HEK293 (cell line): Measurements from ENCODE around the gene CDK10.

ENCODE experiments used
- KLF1 ChIP-seq: fragments of 450-650 bp; formaldehyde crosslinking; IDR thresholded peaks from 2 replicates; pipeline ENCODE4 v1.5.1; 2016; ENCODE audit warnings: missing biosample characterization, missing genetic modification characterization
- KLF9 ChIP-seq: fragments of 450-650 bp; formaldehyde crosslinking; IDR thresholded peaks from 2 replicates; pipeline ENCODE4 v1.5.1; 2016; ENCODE audit warnings: missing biosample characterization, missing genetic modification characterization, low read depth
- ZNF350 ChIP-seq: fragments of 450-650 bp; formaldehyde crosslinking; IDR thresholded peaks from 2 replicates; pipeline ENCODE4 v1.5.0; 2017; ENCODE audit warnings: missing biosample characterization, mild to moderate bottlenecking, missing genetic modification characterization
- ZNF768 ChIP-seq: fragments of 450-650 bp; formaldehyde crosslinking; IDR thresholded peaks from 2 replicates; pipeline ENCODE4 v1.5.1; 2018; ENCODE audit warnings: missing biosample characterization, mild to moderate bottlenecking, missing genetic modification characterization
- TF ChIP-seq, protein P1 (sequence below): fragments of 450-650 bp; formaldehyde crosslinking; IDR thresholded peaks from 2 replicates; pipeline ENCODE4 v1.5.1; 2016; ENCODE audit warnings: missing biosample characterization, missing genetic modification characterization
- TF ChIP-seq, protein P2 (sequence below): fragments of 450-650 bp; formaldehyde crosslinking; IDR thresholded peaks from 2 replicates; pipeline ENCODE4 v1.5.1; 2016; ENCODE audit warnings: missing biosample characterization, missing genetic modification characterization
- TF ChIP-seq, protein P3 (sequence below): fragments of 450-650 bp; formaldehyde crosslinking; IDR thresholded peaks from 2 replicates; pipeline ENCODE4 v1.5.1; 2016; ENCODE audit warnings: missing biosample characterization, missing genetic modification characterization

DNA sequence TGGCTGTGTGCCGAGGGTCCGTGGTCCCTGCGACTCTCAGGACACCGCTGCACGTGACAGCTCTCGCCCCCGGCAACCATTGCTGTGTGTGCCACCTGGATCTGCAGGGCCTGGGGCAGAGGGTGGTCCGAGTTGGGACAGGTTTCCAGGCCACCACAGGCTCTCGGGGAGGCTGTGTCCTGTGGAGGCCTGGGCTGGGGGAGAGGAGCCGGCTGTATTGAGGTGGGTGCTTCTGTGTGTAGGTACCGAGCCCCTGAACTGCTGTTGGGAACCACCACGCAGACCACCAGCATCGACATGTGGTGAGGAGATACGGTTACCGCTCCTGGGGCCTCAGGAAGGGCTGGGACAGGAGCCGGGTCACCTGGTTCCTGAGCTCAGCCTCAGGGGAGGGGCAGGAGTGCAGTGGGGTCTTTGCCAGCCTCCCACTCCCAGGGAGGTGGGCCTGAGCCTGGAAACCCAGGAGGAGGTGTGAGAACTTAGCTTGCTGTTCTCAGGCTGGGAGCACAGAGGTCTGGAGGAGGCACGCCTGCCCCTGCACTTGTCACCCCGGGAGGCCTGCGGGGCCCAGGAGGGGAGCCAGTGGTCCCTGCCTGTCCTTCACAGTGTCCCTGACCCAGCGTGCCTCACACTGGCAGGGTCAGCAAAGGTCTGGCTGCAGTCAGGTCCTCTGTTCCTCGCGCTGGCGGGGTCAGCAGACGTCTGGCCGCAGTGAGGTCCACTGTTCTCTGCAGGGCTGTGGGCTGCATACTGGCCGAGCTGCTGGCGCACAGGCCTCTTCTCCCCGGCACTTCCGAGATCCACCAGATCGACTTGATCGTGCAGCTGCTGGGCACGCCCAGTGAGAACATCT is 7.7 kb downstream of the CDK10 start:
- TF ChIP-seq, protein P1, sequence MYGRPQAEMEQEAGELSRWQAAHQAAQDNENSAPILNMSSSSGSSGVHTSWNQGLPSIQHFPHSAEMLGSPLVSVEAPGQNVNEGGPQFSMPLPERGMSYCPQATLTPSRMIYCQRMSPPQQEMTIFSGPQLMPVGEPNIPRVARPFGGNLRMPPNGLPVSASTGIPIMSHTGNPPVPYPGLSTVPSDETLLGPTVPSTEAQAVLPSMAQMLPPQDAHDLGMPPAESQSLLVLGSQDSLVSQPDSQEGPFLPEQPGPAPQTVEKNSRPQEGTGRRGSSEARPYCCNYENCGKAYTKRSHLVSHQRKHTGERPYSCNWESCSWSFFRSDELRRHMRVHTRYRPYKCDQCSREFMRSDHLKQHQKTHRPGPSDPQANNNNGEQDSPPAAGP = no peak
- TF ChIP-seq KLF9 (tag by site-specific recombination) = no peak
- no peak for TF ChIP-seq ZNF350 (tag by site-specific recombination)
- no peak for TF ChIP-seq ZNF768 (tag by site-specific recombination)
- TF ChIP-seq, protein P2, sequence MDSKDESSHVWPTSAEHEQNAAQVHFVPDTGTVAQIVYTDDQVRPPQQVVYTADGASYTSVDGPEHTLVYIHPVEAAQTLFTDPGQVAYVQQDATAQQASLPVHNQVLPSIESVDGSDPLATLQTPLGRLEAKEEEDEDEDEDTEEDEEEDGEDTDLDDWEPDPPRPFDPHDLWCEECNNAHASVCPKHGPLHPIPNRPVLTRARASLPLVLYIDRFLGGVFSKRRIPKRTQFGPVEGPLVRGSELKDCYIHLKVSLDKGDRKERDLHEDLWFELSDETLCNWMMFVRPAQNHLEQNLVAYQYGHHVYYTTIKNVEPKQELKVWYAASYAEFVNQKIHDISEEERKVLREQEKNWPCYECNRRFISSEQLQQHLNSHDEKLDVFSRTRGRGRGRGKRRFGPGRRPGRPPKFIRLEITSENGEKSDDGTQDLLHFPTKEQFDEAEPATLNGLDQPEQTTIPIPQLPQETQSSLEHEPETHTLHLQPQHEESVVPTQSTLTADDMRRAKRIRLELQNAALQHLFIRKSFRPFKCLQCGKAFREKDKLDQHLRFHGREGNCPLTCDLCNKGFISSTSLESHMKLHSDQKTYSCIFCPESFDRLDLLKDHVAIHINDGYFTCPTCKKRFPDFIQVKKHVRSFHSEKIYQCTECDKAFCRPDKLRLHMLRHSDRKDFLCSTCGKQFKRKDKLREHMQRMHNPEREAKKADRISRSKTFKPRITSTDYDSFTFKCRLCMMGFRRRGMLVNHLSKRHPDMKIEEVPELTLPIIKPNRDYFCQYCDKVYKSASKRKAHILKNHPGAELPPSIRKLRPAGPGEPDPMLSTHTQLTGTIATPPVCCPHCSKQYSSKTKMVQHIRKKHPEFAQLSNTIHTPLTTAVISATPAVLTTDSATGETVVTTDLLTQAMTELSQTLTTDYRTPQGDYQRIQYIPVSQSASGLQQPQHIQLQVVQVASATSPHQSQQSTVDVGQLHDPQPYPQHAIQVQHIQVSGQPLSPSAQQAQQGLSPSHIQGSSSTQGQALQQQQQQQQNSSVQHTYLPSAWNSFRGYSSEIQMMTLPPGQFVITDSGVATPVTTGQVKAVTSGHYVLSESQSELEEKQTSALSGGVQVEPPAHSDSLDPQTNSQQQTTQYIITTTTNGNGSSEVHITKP (tag by site-specific recombination) = no peak
- TF ChIP-seq, protein P3, sequence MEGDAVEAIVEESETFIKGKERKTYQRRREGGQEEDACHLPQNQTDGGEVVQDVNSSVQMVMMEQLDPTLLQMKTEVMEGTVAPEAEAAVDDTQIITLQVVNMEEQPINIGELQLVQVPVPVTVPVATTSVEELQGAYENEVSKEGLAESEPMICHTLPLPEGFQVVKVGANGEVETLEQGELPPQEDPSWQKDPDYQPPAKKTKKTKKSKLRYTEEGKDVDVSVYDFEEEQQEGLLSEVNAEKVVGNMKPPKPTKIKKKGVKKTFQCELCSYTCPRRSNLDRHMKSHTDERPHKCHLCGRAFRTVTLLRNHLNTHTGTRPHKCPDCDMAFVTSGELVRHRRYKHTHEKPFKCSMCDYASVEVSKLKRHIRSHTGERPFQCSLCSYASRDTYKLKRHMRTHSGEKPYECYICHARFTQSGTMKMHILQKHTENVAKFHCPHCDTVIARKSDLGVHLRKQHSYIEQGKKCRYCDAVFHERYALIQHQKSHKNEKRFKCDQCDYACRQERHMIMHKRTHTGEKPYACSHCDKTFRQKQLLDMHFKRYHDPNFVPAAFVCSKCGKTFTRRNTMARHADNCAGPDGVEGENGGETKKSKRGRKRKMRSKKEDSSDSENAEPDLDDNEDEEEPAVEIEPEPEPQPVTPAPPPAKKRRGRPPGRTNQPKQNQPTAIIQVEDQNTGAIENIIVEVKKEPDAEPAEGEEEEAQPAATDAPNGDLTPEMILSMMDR (tag by site-specific recombination) = no peak
- peak; percentile 94 for TF ChIP-seq KLF1 (tag by site-specific recombination)
